GM12878 (cell line): ENCODE measurements around the gene PIRT. TPM values are rescaled to one million over a fixed set of nuclear protein-coding genes. Genes with fewer than 3 reads are reported as not detected.

Source experiments
- ATAC-seq: fragments of 200-7000 bp; cut with Tn5 transposase; 3 replicates; pipeline ENCODE4 v1.9.1; 2020; ENCODE audit warnings: mild to moderate bottlenecking, moderate library complexity
- BruUV-seq: library from RNA; stranded (reverse); fragments of 400-500 nt; replicated peaks from 2 replicates; lab custom pipeline; 2021; lab: Mats Ljungman, UMichigan
- CTCF ChIA-PET: fragments of 300-600 bp; sonication (Branson Sonifier 250); formaldehyde crosslinking; extraction: SDS; loops from one replicate; lab custom pipeline; 2021; ENCODE audit warnings: inconsistent platforms; lab: Yijun Ruan, JAX
- POLR2A ChIA-PET: fragments of 350-600 bp; formaldehyde crosslinking; extraction: SDS; loops from one replicate; lab custom pipeline; 2021; ENCODE audit warnings: inconsistent platforms; lab: Charles Lee
- RAD21 ChIA-PET: fragments of 300-600 bp; sonication (Branson Sonifier 250); formaldehyde crosslinking; loops from one replicate; lab custom pipeline; 2023; ENCODE audit warnings: antibody characterized with exemption; ENCODE audit not compliant: unreplicated experiment; lab: Charles Lee
- SMC1A ChIA-PET: fragments of 300-600 bp; sonication (Branson Sonifier 250); formaldehyde crosslinking; loops from one replicate; lab custom pipeline; 2023; ENCODE audit not compliant: unreplicated experiment, uncharacterized antibody; lab: Charles Lee
- DNase-seq: peaks from one replicate; pipeline ENCODE4 v3.0.0-alpha.2; 2011; ENCODE audit warnings: low read depth, low spot score
- FAIRE-seq: peaks from 3 replicates; lab custom pipeline; 2011; peaks lifted over from hg19 to GRCh38; lab: Jason Lieb, UNC
- H2AFZ ChIP-seq: 2 replicates; pipeline ENCODE4 v1.6.0; 2011; ENCODE audit warnings: low read depth, low read length, control low read depth; ENCODE audit not compliant: control insufficient read depth
- H3K27ac ChIP-seq: 2 replicates; pipeline ENCODE4 v1.5.1; 2011; ENCODE audit warnings: control low read depth; ENCODE audit not compliant: control insufficient read depth, insufficient read depth
- H3K27me3 ChIP-seq, 2 experiments: replicated peaks in 1 of 2; 2 replicates each; pipeline versions ENCODE4 v1.6.0 to v1.6.1; 2011; ENCODE audit warnings: low read length in 1 of 2; ENCODE audit not compliant: control insufficient read depth in 2 of 2, insufficient read depth in 2 of 2
- H3K36me3 ChIP-seq, 2 experiments: 2 replicates each; pipeline ENCODE4 v1.5.1; 2011; ENCODE audit warnings: low read length in 1 of 2; ENCODE audit not compliant: control insufficient read depth in 2 of 2, insufficient read depth in 2 of 2
- H3K4me1 ChIP-seq: 2 replicates; pipeline ENCODE4 v1.6.1; 2011; ENCODE audit warnings: mild to moderate bottlenecking, low read length, moderate library complexity, mixed read lengths; ENCODE audit not compliant: control insufficient read depth, insufficient read depth
- H3K4me2 ChIP-seq: 2 replicates; pipeline ENCODE4 v1.6.0; 2011; ENCODE audit warnings: control low read depth; ENCODE audit not compliant: control insufficient read depth, insufficient read depth
- H3K4me3 ChIP-seq: fragments of 200-600 bp; sonication (generic); 2 replicates; pipeline ENCODE4 v1.5.1; 2016
- H3K79me2 ChIP-seq: 2 replicates; pipeline ENCODE4 v1.6.0; 2011; ENCODE audit warnings: low read length; ENCODE audit not compliant: control insufficient read depth, insufficient read depth
- H3K9ac ChIP-seq: 2 replicates; pipeline ENCODE4 v1.8.0; 2011; ENCODE audit warnings: low read length, control low read depth, mixed read lengths; ENCODE audit not compliant: control insufficient read depth, insufficient read depth
- H3K9me3 ChIP-seq: replicated peaks from 3 replicates; pipeline ENCODE4 v1.5.1; 2011; ENCODE audit warnings: mild to moderate bottlenecking, low read length; ENCODE audit not compliant: control insufficient read depth, insufficient read depth
- H4K20me1 ChIP-seq: 2 replicates; pipeline ENCODE4 v1.6.0; 2011; ENCODE audit not compliant: control insufficient read depth, insufficient read depth
- ELK1 ChIP-seq: IDR thresholded peaks from 2 replicates; pipeline ENCODE4 v1.6.1; 2012; ENCODE audit warnings: low read depth, low read length, improper control_type of control experiment
- JUNB ChIP-seq: IDR thresholded peaks from 2 replicates; pipeline ENCODE4 v1.6.1; 2016; ENCODE audit warnings: antibody characterized with exemption, mild to moderate bottlenecking
- LARP7 ChIP-seq: fragments of 450-650 bp; IDR thresholded peaks from 2 replicates; pipeline ENCODE4 v1.6.1; 2017; ENCODE audit warnings: mild to moderate bottlenecking
- NBN ChIP-seq: fragments of 450-650 bp; IDR thresholded peaks from 2 replicates; pipeline ENCODE4 v1.6.1; 2016
- NR2C2 ChIP-seq: IDR thresholded peaks from 2 replicates; pipeline ENCODE4 v1.6.1; 2011; ENCODE audit warnings: borderline replicate concordance, low read depth; ENCODE audit not compliant: control insufficient read depth, insufficient read length
- POLR2AphosphoS5 ChIP-seq: IDR thresholded peaks from 2 replicates; pipeline ENCODE4 v1.6.1; 2011; ENCODE audit warnings: mild to moderate bottlenecking, low read length, inconsistent platforms
- RAD51 ChIP-seq: fragments of 450-650 bp; IDR thresholded peaks from 2 replicates; pipeline ENCODE4 v1.6.1; 2016; ENCODE audit warnings: moderate library complexity, mild to moderate bottlenecking, inconsistent platforms
- RELA ChIP-seq: fragments of 450-650 bp; IDR thresholded peaks from 2 replicates; pipeline ENCODE4 v1.8.0; 2014; ENCODE audit warnings: borderline replicate concordance; ENCODE audit not compliant: partially characterized antibody
- REST ChIP-seq: IDR thresholded peaks from 2 replicates; pipeline ENCODE4 v1.6.1; 2012; ENCODE audit warnings: mild to moderate bottlenecking, low read depth, low read length
- SREBF1 ChIP-seq: IDR thresholded peaks from 2 replicates; pipeline ENCODE4 v1.6.1; 2012; ENCODE audit warnings: mild to moderate bottlenecking, low read length
- TBL1XR1 ChIP-seq: IDR thresholded peaks from 2 replicates; pipeline ENCODE4 v1.6.1; 2012; ENCODE audit warnings: low read depth, low read length, improper control_type of control experiment
- ZNF217 ChIP-seq: fragments of 450-650 bp; IDR thresholded peaks from 2 replicates; pipeline ENCODE4 v1.6.1; 2017; ENCODE audit warnings: antibody characterized with exemption, mild to moderate bottlenecking
- WGBS: methylation state at CpG from one replicate; pipeline ENCODE4 v1.1.6; 2016; ENCODE audit warnings: low lambda C conversion rate; ENCODE audit not compliant: insufficient replicate concordance, insufficient coverage; ENCODE audit errors: missing lambda C conversion rate; 5-methylcytosine and 5-hydroxymethylcytosine counted together
- in situ Hi-C: fragments of 300-500 bp; cut with MboI; formaldehyde crosslinking; loops from 9 replicates; pipeline ENCODE4 v1.14.3; 2018; ENCODE audit warnings: mixed read lengths
- intact Hi-C: fragments of 100-400 bp; cut with micrococcal nuclease; formaldehyde crosslinking; loops from one replicate; pipeline ENCODE4 v1.14.2; 2022; ENCODE audit not compliant: unreplicated experiment
- polyA plus RNA-seq, 11 experiments: library from polyadenylated mRNA; depleted of rRNA in 4 of 11; unstranded in 6 of 11; stranded (reverse) in 5 of 11; fragments of >200 nt; fragmentation: Nextera tagmentation in 4 of 11; fragmentation: Illumina TruSeq in 1 of 11; extraction: Ambion mirVana in 4 of 11; extraction: Trizol in 1 of 11; gene quantifications; 1 replicate in 1 of 11; 2 replicates in 10 of 11; pipeline versions ENCODE4 v1.2.1 to v1.2.3, GENCODE V29; 2011 to 2016; ENCODE audit warnings: inconsistent platforms in 2 of 11, missing spikeins in 2 of 11, low read depth in 1 of 11
- total RNA-seq, 4 experiments: library from RNA; depleted of rRNA in 3 of 4; stranded (reverse); fragments of >200 nt in 3 of 4; fragmentation: Illumina TruSeq in 1 of 4; extraction: Trizol in 1 of 4; gene quantifications; 2 replicates each; pipeline versions ENCODE4 v1.2.1 to v1.2.3, GENCODE V29; 2013 to 2021
- TF ChIP-seq, protein P1 (sequence below): fragments of 450-650 bp; IDR thresholded peaks from 2 replicates; pipeline ENCODE4 v1.6.1; 2017; ENCODE audit warnings: mild to moderate bottlenecking, moderate library complexity
- TF ChIP-seq, protein P2 (sequence below): fragments of 450-650 bp; IDR thresholded peaks from 2 replicates; pipeline ENCODE4 v1.6.1; 2016; ENCODE audit warnings: mild to moderate bottlenecking
- TF ChIP-seq, protein P3 (sequence below): IDR thresholded peaks from 2 replicates; pipeline ENCODE4 v1.6.1; 2011; ENCODE audit warnings: low read depth, mild to moderate bottlenecking, low read length, moderate library complexity, borderline replicate concordance; ENCODE audit errors: extremely low read depth

PIRT gene
- total and polyA plus RNA-seq, 10 of the 15 experiments (the other 5 are each of a cell fraction or from before 2014, with no cell fraction given), result not detected

- ChIA-PET RAD21 (no interaction called here), POLR2A (no interaction called here), CTCF (interaction anchor here (1.3 to 1.6 kb wide), 2 partner anchors 38 to 153 kb away, joined by 3 read pairs; partner anchors contain the start of gene PIRT), SMC1A (no interaction called here)
- DNase-seq (no peak), FAIRE-seq (no peak), ATAC-seq (no peak)
- Histone ChIP-seq H3K9ac (no peak overlapping the region), H3K79me2 (no peaks in the 10 kb centered on the region), H4K20me1 (no peaks in the 10 kb centered on the region), H3K4me3 (no peak overlapping the region), H2AFZ (no peak overlapping the region), H3K9me3 (no peaks in the 10 kb centered on the region), H3K27ac (no peak overlapping the region), H3K27me3 (no peaks in the 10 kb centered on the region), H3K4me1 (no peaks in the 10 kb centered on the region), H3K4me2 (no peak overlapping the region), H3K36me3 (no peaks in the 10 kb centered on the region)
- in situ Hi-C loops (no loop called here), intact Hi-C loops (no loop called here)
- 45% methylated on average over 7 of the region's 7 CpGs for WGBS
- no TSS peak for BruUV-seq
- TF ChIP-seq, protein P1, sequence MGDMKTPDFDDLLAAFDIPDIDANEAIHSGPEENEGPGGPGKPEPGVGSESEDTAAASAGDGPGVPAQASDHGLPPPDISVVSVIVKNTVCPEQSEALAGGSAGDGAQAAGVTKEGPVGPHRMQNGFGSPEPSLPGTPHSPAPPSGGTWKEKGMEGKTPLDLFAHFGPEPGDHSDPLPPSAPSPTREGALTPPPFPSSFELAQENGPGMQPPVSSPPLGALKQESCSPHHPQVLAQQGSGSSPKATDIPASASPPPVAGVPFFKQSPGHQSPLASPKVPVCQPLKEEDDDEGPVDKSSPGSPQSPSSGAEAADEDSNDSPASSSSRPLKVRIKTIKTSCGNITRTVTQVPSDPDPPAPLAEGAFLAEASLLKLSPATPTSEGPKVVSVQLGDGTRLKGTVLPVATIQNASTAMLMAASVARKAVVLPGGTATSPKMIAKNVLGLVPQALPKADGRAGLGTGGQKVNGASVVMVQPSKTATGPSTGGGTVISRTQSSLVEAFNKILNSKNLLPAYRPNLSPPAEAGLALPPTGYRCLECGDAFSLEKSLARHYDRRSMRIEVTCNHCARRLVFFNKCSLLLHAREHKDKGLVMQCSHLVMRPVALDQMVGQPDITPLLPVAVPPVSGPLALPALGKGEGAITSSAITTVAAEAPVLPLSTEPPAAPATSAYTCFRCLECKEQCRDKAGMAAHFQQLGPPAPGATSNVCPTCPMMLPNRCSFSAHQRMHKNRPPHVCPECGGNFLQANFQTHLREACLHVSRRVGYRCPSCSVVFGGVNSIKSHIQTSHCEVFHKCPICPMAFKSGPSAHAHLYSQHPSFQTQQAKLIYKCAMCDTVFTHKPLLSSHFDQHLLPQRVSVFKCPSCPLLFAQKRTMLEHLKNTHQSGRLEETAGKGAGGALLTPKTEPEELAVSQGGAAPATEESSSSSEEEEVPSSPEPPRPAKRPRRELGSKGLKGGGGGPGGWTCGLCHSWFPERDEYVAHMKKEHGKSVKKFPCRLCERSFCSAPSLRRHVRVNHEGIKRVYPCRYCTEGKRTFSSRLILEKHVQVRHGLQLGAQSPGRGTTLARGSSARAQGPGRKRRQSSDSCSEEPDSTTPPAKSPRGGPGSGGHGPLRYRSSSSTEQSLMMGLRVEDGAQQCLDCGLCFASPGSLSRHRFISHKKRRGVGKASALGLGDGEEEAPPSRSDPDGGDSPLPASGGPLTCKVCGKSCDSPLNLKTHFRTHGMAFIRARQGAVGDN, result no peak
- TF ChIP-seq RELA (no peak), SREBF1 (no peak), REST (no peak), JUNB (no peak), ELK1 (no peak), POLR2AphosphoS5 (no peak), LARP7 (no peak), NBN (no peak), ZNF217 (no peak), NR2C2 (no peak), RAD51 (no peak), TBL1XR1 (no peak)
- TF ChIP-seq, protein P2, sequence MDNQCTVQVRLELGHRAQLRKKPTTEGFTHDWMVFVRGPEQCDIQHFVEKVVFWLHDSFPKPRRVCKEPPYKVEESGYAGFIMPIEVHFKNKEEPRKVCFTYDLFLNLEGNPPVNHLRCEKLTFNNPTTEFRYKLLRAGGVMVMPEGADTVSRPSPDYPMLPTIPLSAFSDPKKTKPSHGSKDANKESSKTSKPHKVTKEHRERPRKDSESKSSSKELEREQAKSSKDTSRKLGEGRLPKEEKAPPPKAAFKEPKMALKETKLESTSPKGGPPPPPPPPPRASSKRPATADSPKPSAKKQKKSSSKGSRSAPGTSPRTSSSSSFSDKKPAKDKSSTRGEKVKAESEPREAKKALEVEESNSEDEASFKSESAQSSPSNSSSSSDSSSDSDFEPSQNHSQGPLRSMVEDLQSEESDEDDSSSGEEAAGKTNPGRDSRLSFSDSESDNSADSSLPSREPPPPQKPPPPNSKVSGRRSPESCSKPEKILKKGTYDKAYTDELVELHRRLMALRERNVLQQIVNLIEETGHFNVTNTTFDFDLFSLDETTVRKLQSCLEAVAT, result no peak
- TF ChIP-seq, protein P3, sequence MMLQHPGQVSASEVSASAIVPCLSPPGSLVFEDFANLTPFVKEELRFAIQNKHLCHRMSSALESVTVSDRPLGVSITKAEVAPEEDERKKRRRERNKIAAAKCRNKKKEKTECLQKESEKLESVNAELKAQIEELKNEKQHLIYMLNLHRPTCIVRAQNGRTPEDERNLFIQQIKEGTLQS, result no peak
These were observed 38.5 kb downstream of the PIRT start for GRCh38 chr17:10799407-10799806.
